Measurements from ENCODE around the gene SCN5A. TPM values are rescaled to one million over a fixed set of nuclear protein-coding genes. Genes with fewer than 3 reads are reported as not detected.

The SCN5A gene
- polyA plus RNA-seq, 1 donor (not counting 4 experiments of a cell fraction or from before 2014, with no cell fraction given), result 0.26 TPM

DNA sequence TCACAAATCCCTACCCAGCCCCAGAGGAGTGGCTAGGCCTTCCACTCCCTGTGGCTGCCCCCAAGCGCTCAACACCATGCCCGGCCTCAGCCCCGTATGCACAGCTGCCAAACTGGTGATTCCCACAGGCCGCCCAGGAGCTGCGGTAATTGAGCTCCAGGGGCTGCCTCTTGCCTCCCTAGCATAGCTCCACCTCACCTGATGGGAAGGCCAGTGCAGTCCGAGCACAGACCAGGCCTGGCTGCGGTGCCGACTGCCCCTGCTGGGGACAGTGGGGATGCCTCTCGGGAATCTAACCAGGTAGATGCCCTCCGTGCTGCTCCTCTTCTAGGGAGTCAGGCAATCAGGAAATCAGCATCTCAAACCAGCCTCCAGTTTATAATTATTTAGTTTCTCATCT, 25.9 kb downstream of the SCN5A start:
- H3K27ac ChIP-seq (ENCODE audit: control insufficient read depth, insufficient read depth, low read length), result no peak overlapping the region
- no peaks in the 10 kb centered on the region for H3K27me3 ChIP-seq (ENCODE audit: control insufficient read depth, extremely low read depth, insufficient read depth, low read length)
- no peak overlapping the region for H2AFZ ChIP-seq (ENCODE audit: control insufficient read depth, low read length)
- no peaks in the 10 kb centered on the region for H3K4me1 ChIP-seq (ENCODE audit: control insufficient read depth, extremely low read depth, insufficient read depth, low read length)
- no peak for TF ChIP-seq EZH2 (IDR thresholded peaks at IDR 0.05; ENCODE audit: low read length)
- TF ChIP-seq, protein P1, sequence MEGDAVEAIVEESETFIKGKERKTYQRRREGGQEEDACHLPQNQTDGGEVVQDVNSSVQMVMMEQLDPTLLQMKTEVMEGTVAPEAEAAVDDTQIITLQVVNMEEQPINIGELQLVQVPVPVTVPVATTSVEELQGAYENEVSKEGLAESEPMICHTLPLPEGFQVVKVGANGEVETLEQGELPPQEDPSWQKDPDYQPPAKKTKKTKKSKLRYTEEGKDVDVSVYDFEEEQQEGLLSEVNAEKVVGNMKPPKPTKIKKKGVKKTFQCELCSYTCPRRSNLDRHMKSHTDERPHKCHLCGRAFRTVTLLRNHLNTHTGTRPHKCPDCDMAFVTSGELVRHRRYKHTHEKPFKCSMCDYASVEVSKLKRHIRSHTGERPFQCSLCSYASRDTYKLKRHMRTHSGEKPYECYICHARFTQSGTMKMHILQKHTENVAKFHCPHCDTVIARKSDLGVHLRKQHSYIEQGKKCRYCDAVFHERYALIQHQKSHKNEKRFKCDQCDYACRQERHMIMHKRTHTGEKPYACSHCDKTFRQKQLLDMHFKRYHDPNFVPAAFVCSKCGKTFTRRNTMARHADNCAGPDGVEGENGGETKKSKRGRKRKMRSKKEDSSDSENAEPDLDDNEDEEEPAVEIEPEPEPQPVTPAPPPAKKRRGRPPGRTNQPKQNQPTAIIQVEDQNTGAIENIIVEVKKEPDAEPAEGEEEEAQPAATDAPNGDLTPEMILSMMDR (optimal IDR thresholded peaks at IDR 0.05 in 1 of 3, IDR thresholded peaks at IDR 0.05 in 1 of 3, conservative IDR thresholded peaks at IDR 0.05 in 1 of 3; ENCODE audit: extremely low read depth in 1 of 3, insufficient read depth in 2 of 3, low read length in 3 of 3), result no peak
- dilution Hi-C loops (cut with MboI; ENCODE audit: extremely low pct_ligation_motif_present, low sequenced_read_pairs), result no loop called here
- FAIRE-seq, result no peak
- DNase-seq (ENCODE audit: low read depth, low spot score), result no peak
- no peaks in the 10 kb centered on the region for H3K36me3 ChIP-seq (ENCODE audit: control insufficient read depth in 2 of 2, extremely low read depth in 1 of 2, insufficient read depth in 2 of 2, low read length in 2 of 2)
- H3K4me3 ChIP-seq (ENCODE audit: control insufficient read depth in 2 of 3, extremely low read depth in 1 of 3, insufficient read depth in 2 of 3, low read depth in 1 of 3, low read length in 3 of 3), result no peak overlapping the region
- H3K9ac ChIP-seq (ENCODE audit: control insufficient read depth, extremely low read depth, insufficient read depth, low read length), result no peak overlapping the region
- no peaks in the 10 kb centered on the region for H3K79me2 ChIP-seq (ENCODE audit: control insufficient read depth, insufficient read depth, low read length)
- no peaks in the 10 kb centered on the region for H3K9me1 ChIP-seq (ENCODE audit: control insufficient read depth, extremely low read depth, insufficient read depth, low read length)
- no peaks in the 10 kb centered on the region for H4K20me1 ChIP-seq (ENCODE audit: control insufficient read depth, extremely low read depth, insufficient read depth, low read length)
- no peak overlapping the region for H3K4me2 ChIP-seq (ENCODE audit: control insufficient read depth, extremely low read depth, insufficient read depth, low read depth, low read length)
- no peaks in the 10 kb centered on the region for H3K9me3 ChIP-seq (ENCODE audit: control insufficient read depth, low read depth, low read length)

GRCh38 chr3:38622336-38622735, 27.2 kb downstream of the SCN5A start:
- no peaks in the 10 kb centered on the region for H3K36me3 ChIP-seq (ENCODE audit: control insufficient read depth in 2 of 2, extremely low read depth in 1 of 2, insufficient read depth in 2 of 2, low read length in 2 of 2)
- DNase-seq (ENCODE audit: low read depth, low spot score) (no peak), FAIRE-seq (no peak)
- H3K27me3 ChIP-seq (ENCODE audit: control insufficient read depth, extremely low read depth, insufficient read depth, low read length), result peaks cover 3% of the 10 kb centered on the region
- H3K4me1 ChIP-seq (ENCODE audit: control insufficient read depth, extremely low read depth, insufficient read depth, low read length), result no peaks in the 10 kb centered on the region
- no peak overlapping the region for H3K4me3 ChIP-seq (ENCODE audit: control insufficient read depth in 2 of 3, extremely low read depth in 1 of 3, insufficient read depth in 2 of 3, low read depth in 1 of 3, low read length in 3 of 3)
- H3K4me2 ChIP-seq (ENCODE audit: control insufficient read depth, extremely low read depth, insufficient read depth, low read depth, low read length), result no peak overlapping the region
- dilution Hi-C loops (cut with MboI; ENCODE audit: extremely low pct_ligation_motif_present, low sequenced_read_pairs), result no loop called here
- TF ChIP-seq EZH2 (IDR thresholded peaks at IDR 0.05; ENCODE audit: low read length), result no peak
- TF ChIP-seq, protein P1 (optimal IDR thresholded peaks at IDR 0.05 in 1 of 3, IDR thresholded peaks at IDR 0.05 in 1 of 3, conservative IDR thresholded peaks at IDR 0.05 in 1 of 3; ENCODE audit: extremely low read depth in 1 of 3, insufficient read depth in 2 of 3, low read length in 3 of 3), result no peak
- H3K27ac ChIP-seq (ENCODE audit: control insufficient read depth, insufficient read depth, low read length), result no peak overlapping the region
- H3K9me3 ChIP-seq (ENCODE audit: control insufficient read depth, low read depth, low read length), result no peaks in the 10 kb centered on the region
- H3K9ac ChIP-seq (ENCODE audit: control insufficient read depth, extremely low read depth, insufficient read depth, low read length), result no peak overlapping the region
- H4K20me1 ChIP-seq (ENCODE audit: control insufficient read depth, extremely low read depth, insufficient read depth, low read length), result no peaks in the 10 kb centered on the region
- H3K79me2 ChIP-seq (ENCODE audit: control insufficient read depth, insufficient read depth, low read length), result no peaks in the 10 kb centered on the region
- no peaks in the 10 kb centered on the region for H3K9me1 ChIP-seq (ENCODE audit: control insufficient read depth, extremely low read depth, insufficient read depth, low read length)
- no peak overlapping the region for H2AFZ ChIP-seq (ENCODE audit: control insufficient read depth, low read length)
